AG09319 (cell line): ENCODE results near the gene ACOX2.

Source experiments
- DNase-seq: peaks from one replicate; pipeline ENCODE4 v3.0.0-alpha.2; 2010; ENCODE audit warnings: low read depth; ENCODE audit errors: extremely low read depth
- TF ChIP-seq, protein P1 (sequence below): IDR thresholded peaks from 2 replicates; pipeline ENCODE4 v1.5.1; 2011; ENCODE audit warnings: low read depth, mild to moderate bottlenecking, inconsistent platforms, low read length, moderate library complexity

ACOX2 gene

DNA sequence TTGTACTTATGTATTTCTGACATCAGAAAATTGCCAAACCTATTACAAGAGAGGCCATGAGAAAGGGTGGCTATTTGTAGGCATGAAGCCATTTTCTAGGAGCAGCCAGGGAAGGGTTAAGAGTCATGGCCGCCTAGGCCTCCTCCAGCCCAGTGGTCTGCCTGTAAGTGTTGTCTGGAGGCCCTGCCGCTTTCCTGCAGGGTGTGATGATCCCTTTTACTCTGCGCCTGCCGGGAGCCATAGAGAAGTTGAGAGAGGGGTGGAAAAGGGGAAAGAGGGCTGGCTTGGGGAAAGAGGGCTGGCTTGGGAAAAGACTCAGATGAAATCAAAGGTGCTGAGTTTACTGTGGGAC, 74.2 kb downstream of the ACOX2 start:
- TF ChIP-seq, protein P1, sequence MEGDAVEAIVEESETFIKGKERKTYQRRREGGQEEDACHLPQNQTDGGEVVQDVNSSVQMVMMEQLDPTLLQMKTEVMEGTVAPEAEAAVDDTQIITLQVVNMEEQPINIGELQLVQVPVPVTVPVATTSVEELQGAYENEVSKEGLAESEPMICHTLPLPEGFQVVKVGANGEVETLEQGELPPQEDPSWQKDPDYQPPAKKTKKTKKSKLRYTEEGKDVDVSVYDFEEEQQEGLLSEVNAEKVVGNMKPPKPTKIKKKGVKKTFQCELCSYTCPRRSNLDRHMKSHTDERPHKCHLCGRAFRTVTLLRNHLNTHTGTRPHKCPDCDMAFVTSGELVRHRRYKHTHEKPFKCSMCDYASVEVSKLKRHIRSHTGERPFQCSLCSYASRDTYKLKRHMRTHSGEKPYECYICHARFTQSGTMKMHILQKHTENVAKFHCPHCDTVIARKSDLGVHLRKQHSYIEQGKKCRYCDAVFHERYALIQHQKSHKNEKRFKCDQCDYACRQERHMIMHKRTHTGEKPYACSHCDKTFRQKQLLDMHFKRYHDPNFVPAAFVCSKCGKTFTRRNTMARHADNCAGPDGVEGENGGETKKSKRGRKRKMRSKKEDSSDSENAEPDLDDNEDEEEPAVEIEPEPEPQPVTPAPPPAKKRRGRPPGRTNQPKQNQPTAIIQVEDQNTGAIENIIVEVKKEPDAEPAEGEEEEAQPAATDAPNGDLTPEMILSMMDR, result no peak
- DNase-seq, result no peak

GRCh38 chr3:58459160-58459559, 77.8 kb downstream of the ACOX2 start:
- TF ChIP-seq, protein P1, result no peak
- no peak for DNase-seq
